ENCODE measurements around the gene DDAH1.

DDAH1 gene

DNA sequence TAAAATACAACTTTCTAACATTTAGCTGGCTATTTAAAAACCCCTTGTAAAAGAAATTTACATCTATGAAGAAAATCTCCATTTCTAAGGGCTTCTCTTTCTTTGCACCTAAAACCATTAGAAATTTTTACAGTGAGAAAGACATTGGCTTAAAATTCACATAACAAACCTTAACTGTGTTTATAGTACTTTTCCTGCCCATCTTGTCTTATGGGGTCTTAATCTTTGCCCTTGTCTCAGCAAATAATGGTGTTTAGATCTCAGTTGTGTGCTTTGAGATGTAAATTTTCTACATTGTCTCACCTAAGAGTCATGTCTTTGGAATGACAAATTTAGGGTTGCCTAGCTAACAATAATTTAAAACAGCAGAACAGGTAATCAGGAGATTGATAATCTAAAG lies 71.5 kb downstream of the DDAH1 start:
- DNase-seq (ENCODE audit: low read depth, low spot score) = no peak

DNA sequence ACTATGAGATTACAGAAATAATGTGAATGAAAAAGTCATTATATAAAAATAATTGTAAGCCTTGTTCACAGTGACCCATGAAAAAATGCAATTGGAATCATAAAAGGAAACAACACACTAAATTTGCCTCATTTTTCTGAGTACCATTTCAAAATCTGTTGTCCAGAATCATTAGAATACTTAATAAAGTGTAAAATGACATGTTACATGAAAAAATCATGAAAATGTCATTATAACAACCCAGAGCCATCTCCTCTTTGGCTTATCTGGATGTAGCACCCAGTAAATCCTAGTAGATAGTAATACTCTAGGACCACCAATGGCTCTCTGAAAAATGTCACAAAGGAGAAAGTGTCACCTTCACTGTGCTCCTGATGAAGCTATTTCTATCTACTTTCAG lies 76.5 kb downstream of the DDAH1 start:
- no peak for DNase-seq (ENCODE audit: low read depth, low spot score)

DNA sequence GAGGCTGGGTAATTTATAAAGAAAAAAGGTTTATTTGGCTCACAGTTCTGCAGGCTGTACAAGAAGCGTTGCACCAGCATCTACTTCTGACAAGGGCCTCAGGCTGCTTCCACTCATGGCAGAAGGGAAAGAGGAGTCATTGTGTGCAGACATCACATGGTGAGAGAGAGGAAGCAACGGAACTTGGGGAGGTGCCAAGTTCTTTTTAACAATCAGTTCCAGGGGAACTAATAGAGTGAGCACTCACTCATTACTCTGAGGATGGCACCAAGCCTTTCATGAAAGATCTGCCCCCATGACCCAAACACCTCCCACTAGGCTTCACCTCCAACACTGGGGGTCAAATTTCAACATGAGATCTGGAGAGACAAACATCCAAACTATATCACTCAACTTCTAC lies 77.2 kb downstream of the DDAH1 start:
- DNase-seq (ENCODE audit: low read depth, low spot score) = no peak

DNA sequence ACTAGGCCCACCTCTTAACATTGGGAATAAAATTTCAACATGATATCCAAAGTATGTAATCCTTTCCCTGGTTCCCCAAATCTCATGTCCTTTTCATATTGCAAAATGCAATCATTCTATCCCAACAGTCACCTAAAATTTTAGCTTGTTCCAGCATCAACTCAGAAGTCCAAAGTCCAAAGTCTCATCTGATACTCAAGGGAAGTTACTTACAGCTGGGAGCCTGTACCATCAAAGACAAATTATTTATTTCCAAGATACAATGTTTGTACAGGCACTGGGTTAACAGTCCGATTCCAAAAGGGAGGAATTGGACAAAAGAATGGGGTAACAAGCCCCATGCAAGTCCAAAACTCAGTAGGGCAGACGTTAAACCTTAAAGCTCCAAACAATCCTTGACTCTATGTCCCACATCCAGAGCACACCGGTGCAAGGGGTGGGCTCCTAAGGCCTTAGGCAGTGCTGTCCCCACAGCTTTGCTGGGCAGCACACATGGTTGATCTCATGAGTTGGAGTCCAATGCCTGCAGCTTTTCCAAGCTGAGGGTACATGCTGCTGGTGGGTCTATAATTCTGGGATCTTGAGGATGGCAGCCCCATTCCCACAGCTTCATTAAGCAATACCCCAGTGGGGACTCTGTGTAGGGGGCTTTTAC lies 78.8 kb downstream of the DDAH1 start:
- DNase-seq (ENCODE audit: low read depth, low spot score) = no peak

DNA sequence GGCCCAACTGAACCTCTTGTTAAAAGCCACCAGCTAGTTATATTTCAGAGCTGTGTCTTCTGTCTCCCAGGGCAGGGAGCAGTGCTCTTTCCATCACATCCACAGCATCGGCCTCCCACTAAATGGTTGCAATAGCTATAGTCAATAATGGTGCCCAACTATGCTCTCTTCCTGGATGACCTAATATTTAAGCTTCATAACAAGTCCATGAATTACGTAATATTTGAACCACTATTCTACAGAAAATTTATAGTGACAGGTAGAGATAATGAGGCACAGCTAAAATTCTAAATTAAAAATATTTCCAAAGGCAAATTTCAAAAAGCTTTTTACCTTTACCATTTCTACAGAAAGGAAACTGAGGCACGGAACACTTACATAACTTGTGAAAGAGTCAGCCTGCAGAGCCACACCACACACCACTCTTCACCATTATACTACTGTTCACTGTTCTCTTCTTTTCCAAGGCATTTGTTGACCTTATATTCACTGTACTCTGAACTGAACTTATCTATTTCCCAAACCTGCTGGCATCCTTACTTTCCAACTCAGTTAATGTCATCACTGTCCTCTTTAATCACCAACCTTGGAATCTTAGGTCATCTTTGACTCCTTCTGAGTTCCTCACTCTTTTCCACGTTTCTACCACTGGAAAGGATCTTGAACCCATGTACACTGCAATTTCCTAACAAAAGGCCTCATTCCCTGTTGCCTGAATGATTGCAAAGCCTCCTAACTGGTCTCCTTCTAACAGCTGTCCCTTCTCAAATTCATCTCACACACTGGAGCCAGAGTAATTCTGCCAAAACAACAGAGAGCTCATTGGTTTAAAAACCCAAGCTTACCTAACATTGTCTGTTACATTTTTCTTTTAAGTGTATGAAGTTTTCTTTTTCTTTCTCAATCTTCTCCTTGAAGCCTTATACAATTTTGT lies 85.5 kb downstream of the DDAH1 start:
- DNase-seq (ENCODE audit: low read depth, low spot score) = no peak

DNA sequence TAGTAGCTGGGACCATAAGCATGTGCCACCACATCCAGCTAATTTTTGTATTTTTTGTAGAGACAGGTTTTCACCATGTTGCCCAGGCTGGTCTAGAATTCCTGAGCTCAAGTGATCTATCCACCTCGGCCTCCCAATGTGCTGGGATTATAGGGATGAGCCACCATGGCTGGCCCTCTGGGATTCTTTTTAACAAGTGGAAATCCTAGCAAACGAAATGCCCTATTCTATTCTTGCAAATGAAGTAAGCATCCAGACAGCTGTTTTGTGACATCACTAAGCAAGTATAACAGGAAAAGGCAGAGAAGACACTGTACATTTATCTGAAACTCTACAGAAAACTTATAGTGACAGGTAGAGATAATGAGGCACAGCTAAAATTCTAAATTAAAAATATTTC lies 86.4 kb downstream of the DDAH1 start:
- no peak for DNase-seq (ENCODE audit: low read depth, low spot score)

DNA sequence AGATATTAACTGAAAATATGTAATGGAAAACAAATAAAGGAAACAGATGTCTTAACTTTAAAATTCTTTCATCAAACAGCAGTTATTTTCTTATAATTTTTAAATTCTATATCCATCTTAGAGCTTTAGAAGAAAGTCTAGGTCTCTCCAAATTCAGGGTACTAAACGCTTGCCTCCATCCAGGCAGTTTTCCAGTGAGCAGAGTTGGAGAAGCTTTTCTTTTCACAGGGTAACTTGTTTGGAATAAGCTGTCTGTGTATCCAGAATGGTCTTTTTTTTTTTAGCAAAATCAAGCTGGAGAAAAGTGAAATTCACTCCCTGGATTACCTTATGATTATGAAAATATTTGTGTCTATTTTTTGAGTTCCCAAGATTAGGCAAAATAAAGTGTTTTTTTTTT lies 88.6 kb downstream of the DDAH1 start:
- no peak for DNase-seq (ENCODE audit: low read depth, low spot score)

DNA sequence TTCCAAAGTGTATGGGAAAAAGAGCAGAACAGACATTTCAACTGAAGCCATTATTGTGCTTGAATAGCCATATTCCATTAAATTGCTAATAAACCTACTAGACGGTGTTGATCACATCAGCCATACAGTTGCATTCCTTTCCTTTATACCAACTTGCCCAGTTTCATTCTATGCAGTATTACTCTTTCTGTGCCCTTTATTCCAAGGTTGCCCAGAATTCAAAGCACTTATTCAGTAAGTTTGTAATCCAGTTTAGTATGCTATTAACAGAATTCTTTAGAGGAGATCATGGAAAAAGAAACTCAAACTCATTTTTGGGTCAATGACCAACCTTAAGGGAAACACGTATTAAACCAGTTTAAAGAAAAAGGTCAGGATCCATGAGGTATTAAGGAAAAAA lies 89.5 kb downstream of the DDAH1 start:
- no peak for DNase-seq (ENCODE audit: low read depth, low spot score)

DNA sequence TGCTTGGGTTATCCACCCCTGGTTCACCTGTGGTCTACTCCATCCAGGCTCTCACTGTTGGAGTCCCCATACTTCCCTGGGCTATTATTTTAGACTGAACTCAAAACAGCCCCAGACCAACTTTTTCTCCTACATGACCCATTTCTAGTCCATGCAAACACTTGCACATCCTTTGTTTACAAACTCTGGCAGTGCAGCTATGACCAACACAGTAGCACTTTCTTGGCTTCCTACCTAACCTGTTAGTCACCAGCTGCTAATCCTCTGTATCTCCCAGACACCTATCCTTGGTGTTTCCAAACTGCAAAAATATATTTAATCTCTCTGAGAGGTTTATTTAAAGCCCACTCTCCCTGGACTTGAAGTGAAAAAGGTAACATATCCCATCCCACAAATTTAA lies 90.8 kb downstream of the DDAH1 start:
- no peak for DNase-seq (ENCODE audit: low read depth, low spot score)

DNA sequence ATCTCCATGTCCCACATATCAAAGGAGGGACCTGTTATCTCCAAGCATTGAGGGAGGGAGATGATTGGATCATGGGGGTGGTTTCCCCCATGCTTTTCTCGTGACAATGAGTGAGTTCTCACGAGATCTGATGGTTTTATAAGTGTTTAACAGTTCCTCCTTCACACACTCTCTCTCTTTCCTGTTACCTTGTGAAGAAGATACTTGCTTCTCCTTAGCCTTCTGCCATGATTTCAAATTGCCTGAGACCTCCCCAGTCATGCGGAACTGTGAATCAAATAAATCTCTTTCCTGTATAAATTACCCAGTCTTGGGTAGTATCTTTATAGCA lies 91.6 kb downstream of the DDAH1 start:
- no peak for DNase-seq (ENCODE audit: low read depth, low spot score)

DNA sequence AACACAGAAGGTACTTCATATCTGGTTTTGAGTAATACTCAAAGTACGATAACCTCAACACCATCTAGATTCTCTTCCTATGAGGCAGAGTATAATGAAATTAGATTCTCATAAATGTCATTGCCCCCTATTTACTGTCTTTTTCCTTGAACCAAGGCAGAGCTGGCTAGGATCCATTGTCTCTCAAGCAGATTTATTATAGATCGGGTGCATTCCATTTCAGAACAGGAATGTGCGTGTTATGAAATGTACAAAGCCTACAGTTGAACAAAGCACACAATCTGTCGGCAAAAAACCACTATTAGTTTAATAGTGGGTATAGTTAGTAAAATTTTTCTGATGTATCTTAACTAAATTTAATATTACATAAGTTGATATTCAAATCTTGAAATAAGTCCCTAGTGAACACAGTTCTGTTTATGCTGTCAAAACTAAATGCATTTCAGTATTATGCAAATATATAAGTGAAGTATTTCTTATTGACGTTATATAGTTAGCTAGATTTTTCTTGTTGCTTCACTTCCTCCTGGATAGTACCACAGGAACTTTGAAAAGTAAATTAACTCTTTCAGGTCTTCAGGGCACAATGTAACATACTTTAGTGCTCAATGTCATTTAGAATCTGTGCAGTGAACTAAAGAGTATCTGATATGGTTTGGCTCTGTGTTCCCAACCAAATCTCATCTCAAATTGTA lies 92.1 kb downstream of the DDAH1 start:
- DNase-seq (ENCODE audit: low read depth, low spot score) = no peak

DNA sequence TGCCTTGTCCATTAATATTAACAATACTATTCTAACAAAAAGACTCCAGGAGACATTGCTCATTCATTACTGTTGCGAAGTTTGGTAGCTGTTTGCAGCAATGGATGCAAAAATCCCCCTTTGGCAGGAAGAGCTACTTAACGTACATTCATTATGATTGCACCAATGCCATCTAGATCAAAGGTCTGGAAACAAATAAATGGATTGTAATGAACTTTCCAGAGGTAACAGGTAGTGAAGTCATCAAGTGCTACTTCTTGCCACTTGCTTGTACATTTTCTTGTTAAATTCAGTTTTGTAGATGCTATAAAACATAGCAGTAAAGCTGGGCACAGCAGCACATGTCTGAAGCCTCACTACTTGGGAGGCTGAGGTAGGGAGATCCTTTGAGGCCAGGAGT lies 93.9 kb downstream of the DDAH1 start:
- no peak for DNase-seq (ENCODE audit: low read depth, low spot score)

DNA sequence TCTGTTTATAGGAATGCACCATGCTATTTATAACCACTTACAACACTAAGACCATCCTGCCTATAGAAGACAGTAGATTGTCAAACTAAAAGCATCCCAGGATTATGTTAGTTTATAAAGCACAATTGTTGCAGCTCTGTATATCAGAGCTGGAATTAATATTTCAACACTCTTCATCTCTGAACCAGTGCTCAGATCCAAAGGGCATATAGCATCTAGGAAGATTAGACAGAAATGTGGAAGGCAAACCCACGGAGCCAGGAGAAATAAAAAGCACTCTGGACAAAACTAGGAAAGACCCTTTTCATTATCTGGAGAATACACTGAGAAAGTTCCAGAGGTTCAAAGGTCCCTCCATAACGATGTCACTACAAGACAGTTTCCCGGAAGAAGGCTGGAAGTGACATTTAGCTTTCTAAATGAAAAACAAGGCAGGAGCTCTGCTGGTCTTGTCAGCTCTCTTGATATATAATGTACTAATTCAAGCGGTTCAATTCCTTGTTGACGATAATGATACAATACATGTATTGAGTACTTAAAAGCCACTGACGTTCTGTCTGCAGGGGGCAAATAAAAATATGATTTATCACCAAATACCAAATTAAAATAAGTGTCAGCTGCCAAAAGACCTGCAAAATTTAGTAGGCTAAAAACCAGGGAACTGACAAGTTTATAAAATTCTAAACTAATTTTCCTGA lies 96.7 kb downstream of the DDAH1 start:
- no peak for DNase-seq (ENCODE audit: low read depth, low spot score)

DNA sequence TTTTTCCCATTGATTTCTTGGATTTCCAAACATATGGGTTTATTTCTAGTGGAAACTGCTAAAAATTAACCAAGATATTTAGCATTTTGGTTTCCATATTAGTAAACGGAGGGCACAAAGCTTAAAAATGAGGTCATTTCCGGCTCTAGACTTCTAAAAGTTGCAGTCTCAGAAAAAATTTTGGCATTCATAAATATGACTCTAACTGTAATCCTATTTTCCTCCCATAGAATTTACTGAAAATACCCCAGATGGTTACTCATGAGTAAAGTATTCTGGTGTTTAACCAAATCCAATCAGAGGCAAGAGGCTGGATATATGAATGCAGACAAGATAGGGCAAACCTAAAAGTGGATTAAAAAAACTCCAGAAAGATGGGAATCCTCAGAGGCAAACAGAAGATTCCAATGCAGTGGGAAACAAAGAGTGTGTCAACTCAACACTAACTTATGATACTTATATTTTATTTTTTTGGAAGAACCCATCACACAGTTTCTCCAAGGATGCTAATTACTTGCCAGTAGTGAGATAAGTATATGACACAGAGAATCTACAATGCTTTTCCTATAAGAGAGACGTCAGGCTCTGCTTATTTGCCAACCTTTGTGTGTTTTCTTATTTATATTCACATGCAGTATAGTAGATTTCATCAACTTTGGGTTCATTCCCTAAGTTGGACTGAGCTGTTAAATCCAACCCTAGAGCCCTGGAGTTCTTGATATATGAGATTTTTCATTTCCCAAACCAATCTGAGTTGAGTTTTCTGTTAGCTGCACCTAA lies 98.4 kb downstream of the DDAH1 start:
- DNase-seq (ENCODE audit: low read depth, low spot score) = no peak

DNA sequence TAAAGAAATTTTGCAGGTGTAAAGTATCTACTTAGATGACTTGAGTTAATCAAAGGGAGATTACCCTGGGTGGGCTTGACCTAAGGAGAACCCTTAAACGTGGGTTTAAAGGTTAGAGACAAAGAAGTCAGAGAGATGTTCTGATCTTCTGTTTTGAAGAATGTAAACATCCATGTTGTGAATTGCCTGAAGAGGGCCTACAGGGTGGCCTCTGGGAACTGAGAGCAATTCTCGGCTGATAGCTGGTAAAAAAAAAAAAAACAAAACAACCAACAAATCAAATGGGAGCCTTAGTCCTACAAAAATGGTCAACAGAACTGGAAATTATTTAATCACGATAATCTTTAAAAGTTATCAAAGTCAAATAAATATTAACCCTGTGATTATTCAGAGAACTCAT lies 99.1 kb downstream of the DDAH1 start:
- DNase-seq (ENCODE audit: low read depth, low spot score) = no peak

DNA sequence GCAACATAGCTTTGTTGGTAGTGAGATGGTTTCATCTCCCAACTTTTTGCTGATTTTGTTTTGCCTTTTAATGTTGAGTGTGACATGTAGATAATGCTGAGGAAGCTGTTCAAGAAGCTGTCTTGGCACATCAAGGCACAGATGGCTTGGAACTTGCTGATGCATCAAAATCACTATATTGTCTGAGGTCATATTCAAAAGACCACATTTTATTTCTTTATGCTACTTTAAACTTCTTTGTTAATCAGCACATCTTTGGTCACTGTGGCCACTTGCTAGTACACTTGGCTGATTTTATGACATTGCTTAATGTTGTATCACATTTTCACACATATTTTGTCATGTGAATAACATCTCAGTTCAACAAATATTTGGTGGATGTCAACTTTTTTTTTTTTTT lies 101.4 kb downstream of the DDAH1 start:
- DNase-seq (ENCODE audit: low read depth, low spot score) = no peak

DNA sequence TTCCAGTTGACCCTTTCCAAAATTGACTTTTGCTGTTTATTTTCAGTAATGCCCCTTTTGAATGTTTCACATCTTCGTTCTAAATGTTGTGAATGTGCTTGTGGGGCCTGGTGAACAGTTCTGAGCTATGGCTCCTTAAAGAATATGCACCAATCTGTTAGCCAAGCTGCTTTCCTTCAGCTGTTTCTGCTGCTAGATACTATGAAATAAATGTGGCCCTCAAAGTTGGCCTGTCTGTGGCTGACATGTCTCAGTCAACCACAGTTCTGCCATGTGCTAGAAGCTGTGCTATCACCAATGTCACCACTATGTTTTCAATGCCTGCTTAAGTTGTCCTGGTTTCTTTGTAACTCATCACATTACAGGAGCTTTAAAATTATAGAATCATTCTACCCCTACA lies 101.9 kb downstream of the DDAH1 start:
- DNase-seq (ENCODE audit: low read depth, low spot score) = no peak

DNA sequence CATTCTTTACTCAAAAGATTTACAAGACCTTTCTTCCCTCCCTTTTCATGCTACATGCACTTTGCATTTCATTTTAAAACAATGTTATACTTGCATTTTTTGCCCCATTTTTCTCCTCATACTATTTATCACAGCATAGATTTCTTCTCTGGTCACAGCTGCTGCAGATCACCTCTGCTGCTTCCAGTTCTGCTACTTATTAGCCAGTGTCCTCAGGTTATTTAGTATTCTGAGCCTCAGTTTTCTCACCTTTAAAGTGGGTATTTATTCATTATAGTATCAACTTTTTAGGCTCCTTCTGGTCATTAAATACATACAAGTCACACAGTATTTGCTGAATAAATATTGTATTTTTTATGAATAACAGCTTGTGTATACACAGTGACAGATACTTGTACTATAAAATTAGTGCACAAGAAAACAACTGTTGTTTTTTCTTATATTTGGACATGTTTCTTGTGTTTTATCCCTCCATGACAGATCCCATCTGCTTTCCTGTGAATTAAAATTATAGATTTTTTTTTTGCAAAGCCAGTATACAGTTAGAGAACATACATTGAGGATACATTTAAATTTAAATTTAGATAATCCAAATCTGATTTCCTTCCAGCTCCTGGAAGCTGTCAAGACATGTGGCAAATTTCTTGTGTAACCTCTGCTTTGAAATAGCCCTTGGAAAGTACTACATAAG lies 103.2 kb downstream of the DDAH1 start:
- no peak for DNase-seq (ENCODE audit: low read depth, low spot score)

DNA sequence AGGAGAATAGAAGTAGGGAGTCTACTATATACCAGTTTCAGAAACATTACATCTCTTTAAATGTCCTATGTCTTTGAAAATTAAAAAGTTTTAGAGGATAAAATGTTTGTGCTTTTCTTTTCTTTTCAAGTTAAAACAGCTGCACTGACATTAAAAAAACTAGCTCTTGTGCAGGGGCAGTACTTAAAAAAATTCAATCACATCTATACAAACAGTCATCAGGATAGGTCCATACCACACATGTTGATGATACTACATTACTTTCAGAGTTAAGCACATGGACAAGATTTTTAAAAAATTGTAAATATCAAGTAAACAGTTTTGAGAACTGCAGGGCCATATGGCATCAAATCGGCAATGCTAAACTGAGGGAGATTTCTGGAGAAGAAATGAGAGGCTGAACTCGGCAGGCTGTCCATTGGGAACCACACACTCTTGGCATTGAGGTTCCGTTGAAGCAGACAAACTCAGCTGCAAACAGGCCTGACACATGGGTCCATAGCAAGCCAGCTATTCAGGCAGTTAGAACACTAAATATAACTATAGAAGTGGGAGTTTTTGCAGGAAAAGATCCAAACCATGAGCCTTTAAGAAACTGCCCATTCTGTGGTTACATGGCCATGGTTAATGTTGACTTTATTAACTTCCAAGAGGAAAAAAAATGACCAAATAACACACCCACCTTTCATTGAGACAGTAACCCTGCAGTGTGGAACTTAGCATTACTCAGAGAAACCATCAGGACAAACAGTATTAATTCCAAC lies 104.0 kb downstream of the DDAH1 start:
- DNase-seq (ENCODE audit: low read depth, low spot score) = no peak

All from smooth muscle cell of the brain vasculature (primary cell).